Adipose tissue (tissue), 3 donors: ENCODE results near the gene GOLGA8R. TPM values are rescaled to one million over a fixed set of nuclear protein-coding genes. Genes with fewer than 3 reads are reported as not detected.
"Not testable (repeated sequence)": the region's sequence is repeated elsewhere in the genome, so short reads cannot be mapped to it uniquely, and the experiment has no call there.

Experiments
- H3K27ac ChIP-seq: one replicate; pipeline ENCODE4 v1.5.1; 2013; ENCODE audit warnings: low read depth, low read length
- WGBS, 3 donors: extraction: QIAGEN DNeasy Blood & Tissue Kit; methylation state at CpG; one replicate each; pipeline ENCODE4 v1.1.7; 2013; 5-methylcytosine and 5-hydroxymethylcytosine counted together
- polyA plus RNA-seq, 3 donors: library from polyadenylated mRNA; stranded (reverse); fragments of 200-250 nt; gene quantifications; one replicate each; pipeline ENCODE4 v1.2.3, GENCODE V29; 2013
- donor health status: healthy with polysubstance abuse.
- donor health status: Bipolar disorder and iron deficiency.
- donor health status: healthy.

GOLGA8R gene
- polyA plus RNA-seq = 1 to 10 TPM in 2 of 3 donors, under 1 TPM in 1; 0.86 to 4.4 (median 2.9) TPM

DNA sequence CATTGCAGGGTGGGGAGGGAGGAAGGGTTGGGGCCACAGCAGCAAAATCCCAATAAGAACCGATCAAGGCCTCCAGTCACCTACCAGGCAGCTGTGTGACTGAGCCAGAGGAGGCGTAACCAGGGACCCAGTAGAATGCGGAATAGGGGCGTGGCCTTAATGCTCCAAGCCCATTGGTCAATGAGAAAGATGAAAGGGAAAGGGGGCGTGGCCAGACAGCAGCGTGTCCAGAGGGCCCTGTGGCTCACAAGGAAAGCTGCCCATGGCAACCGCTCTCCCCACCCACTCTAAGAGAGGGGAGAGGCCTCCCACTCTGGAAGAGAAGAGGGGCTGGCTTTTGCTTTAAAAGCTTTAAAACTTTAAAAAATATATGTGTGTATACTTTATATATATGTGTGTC lies at the start of gene GOLGA8R:
TSS of gene GOLGA8R (minus strand) at position 101 of the 400 bp plus-strand sequence. CDS start at position 3, 98 bp downstream.
- 92% methylated on average over 3 of the region's 7 CpGs; no CpG with 5 or more reads in 2 of the 3 donors for whole genome bisulfite sequencing, 3 donors
- H3K27ac ChIP-seq = not testable (repeated sequence)

GRCh38 chr15:30463849-30464248 lies 49.8 kb upstream of the GOLGA8R start:
- WGBS, 3 donors = no CpG with 5 or more reads among the region's 1 CpG

GRCh38 chr15:30462176-30462575 lies 48.1 kb upstream of the GOLGA8R start:
- WGBS, 3 donors = no CpG with 5 or more reads among the region's 9 CpGs

More at GRCh38 chr15:30463849-30464248, 49.8 kb upstream of the GOLGA8R start:
- H3K27ac ChIP-seq = not testable (repeated sequence)

DNA sequence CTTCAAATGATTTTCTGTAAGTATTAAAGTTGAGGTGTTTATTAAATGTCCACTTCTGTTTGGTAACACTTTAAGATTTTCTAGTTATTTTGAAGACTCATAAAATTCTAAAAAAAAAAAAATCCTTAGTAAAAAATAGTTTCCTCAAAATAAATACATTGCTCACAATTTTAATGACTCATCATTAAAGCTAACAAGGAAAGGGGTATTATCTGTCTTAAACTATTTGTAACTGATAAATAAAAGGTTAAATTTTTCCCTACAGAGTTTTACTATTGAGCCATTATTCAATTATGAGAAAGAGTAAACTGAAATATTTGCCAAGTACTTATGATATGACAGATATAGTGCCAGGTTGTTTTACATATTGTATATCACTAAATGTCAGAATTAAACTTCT lies 38.6 kb upstream of the GOLGA8R start:
- not testable (repeated sequence) for H3K27ac ChIP-seq

More at GRCh38 chr15:30462176-30462575, 48.1 kb upstream of the GOLGA8R start:
- not testable (repeated sequence) for H3K27ac ChIP-seq

GRCh38 chr15:30438348-30438747 lies 24.3 kb upstream of the GOLGA8R start:
- H3K27ac ChIP-seq = not testable (repeated sequence)
- WGBS, 3 donors = 21 to 29% (median 26%) methylated on average over 1 to 2 of the region's 3 CpGs

GRCh38 chr15:30435878-30436277 lies 21.8 kb upstream of the GOLGA8R start:
- H3K27ac ChIP-seq = not testable (repeated sequence)
- 84 to 96% (median 93%) methylated on average over 3 of the region's 5 CpGs for WGBS, 3 donors

DNA sequence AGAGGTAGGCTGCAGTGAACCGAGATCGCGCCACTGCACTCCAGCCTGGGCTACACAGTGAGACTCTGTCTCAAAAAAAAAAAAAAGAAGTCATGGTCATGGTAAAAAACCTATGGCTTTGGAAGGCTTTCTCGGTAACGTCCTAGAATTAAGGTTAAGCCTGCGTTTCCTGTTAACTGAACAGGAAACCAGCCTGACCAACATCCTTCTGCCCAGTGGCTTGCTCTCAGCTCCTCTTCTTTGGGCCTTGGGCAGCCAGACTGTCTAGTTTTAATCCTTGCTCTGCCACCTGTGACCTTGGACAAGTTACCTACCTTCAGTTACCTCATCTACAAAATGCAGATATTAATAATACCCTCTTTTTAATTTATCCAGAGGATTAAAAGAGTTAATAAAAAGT lies 6.7 kb upstream of the GOLGA8R start:
- H3K27ac ChIP-seq = not testable (repeated sequence)
- WGBS, 3 donors = 48 to 90% (median 53%) methylated on average over 4 to 6 of the region's 6 CpGs

DNA sequence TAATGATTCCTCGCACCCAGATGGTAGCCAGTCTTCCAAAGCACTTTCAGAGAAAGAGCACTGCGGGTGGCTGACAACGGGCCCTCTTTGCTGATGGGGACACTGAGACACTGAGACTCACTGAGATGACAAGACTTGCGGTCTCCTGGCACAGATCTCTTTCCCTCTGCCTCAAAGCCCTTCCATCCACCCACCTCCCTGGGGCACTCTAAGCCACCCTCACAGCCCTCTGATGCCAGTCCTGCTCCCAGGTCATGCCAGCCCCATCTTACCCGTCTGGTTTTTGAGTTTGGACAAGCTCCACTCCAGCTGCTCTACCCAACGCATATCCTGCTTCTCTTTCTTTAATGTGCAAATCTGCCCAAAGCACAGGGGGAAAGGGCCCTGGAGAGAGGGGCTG lies 6.4 kb downstream of the GOLGA8R start:
- 86 to 92% (median 87%) methylated on average over 5 of the region's 6 CpGs for WGBS, 3 donors

DNA sequence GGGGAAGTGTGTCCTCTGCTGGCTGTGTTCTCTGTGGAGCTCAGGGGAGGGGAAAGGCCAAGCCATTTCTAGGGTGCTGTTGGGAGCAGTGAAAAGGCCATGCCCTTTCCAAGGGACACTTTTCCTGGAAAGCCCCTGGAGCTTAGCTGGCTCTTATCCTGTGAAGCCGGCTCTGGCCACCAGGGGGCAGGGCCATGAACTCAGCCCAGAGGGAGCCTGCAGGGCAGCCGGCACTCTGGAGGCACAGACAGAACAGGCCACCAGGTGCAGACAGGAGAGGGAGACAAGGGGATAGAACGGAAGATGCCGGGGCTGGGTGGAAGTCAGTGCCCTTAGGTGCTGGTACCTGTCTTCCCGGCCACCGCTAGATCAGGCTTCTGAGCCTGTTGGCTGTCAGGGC lies 15.1 kb downstream of the GOLGA8R start:
- WGBS, 3 donors = 0% methylated on average over 1 to 2 of the region's 6 CpGs
- H3K27ac ChIP-seq = not testable (repeated sequence)

More for the DNA sequence above, 6.4 kb downstream of the GOLGA8R start:
- not testable (repeated sequence) for H3K27ac ChIP-seq

GRCh38 chr15:30393664-30393991 lies 20.4 kb downstream of the GOLGA8R start:
- 0 to 12% methylated on average over 1 to 3 of the region's 23 CpGs; no CpG with 5 or more reads in 1 of the 3 donors for WGBS, 3 donors

GRCh38 chr15:30392766-30393663 lies 21.0 kb downstream of the GOLGA8R start, which contains the start of gene CHRFAM7A:
Gene CHRFAM7A (minus strand): TSS chr15:30393540. CDS start chr15:30383351, 10,189 bp downstream.
- WGBS, 3 donors = 1% methylated on average over 9 of the region's 74 CpGs; no CpG with 5 or more reads in 2 of the 3 donors
- not testable (repeated sequence) for H3K27ac ChIP-seq

More at GRCh38 chr15:30393664-30393991, 20.4 kb downstream of the GOLGA8R start:
- not testable (repeated sequence) for H3K27ac ChIP-seq

DNA sequence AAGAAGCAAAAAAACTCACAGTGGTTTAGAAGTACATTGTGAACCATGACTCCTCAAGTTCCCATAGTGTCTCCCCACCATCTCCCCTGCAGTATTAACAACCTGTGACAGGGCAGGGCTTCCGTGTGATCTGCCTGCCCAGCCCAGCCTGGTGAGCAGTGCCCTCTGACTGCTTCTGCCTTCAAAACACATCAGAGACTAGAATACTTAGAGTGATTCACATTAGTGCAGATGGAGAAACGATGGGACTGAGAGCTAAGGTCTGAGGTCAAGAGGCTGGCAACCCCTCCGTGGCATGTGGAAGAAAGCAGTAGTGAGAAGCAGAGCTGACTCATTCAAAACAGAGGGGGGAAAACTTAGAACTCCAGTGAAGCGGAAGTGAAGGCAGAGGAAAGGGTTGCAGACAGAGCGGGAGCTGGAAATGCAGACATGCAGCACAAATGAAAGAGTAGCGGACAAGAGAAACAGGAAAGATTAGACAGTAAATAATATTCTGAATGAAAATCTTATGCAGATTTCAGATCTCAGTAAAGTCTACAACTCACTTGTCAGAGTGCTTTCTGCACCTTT lies 27.7 kb downstream of the GOLGA8R start:
- H3K27ac ChIP-seq = not testable (repeated sequence)
- WGBS, 3 donors = no CpG with 5 or more reads among the region's 6 CpGs

GRCh38 chr15:30377082-30377413 lies 37.0 kb downstream of the GOLGA8R start:
- not testable (repeated sequence) for H3K27ac ChIP-seq
- WGBS, 3 donors = 67% methylated on average over 1 of the region's 5 CpGs; no CpG with 5 or more reads in 2 of the 3 donors

- no CpG with 5 or more reads among the region's 17 CpGs for WGBS, 3 donors
- not testable (repeated sequence) for H3K27ac ChIP-seq
Observed at GRCh38 chr15:30376375-30377081, 37.5 kb downstream of the GOLGA8R start.

DNA sequence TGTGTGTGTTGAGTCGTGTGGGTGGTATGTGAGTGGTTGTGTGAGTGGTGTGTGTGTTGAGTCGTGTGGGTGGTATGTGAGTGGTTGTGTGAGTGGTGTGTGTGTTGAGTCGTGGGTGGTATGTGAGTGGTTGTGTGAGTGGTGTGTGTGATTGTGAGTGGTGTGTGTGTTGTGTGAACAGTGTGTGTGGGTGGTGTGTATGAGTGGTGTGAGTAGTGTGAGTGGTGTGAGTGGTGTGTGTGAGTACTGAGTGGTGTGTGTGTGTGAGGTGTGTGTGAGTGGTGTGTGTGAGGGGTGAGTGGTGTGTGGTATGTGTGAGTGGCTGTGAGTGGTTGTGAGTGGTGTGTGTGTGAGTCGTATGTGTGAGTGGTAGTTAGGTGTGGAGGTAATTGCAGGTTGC lies 38.2 kb downstream of the GOLGA8R start:
- 17 to 81% (median 43%) methylated on average over 2 to 4 of the region's 4 CpGs for WGBS, 3 donors
- not testable (repeated sequence) for H3K27ac ChIP-seq

DNA sequence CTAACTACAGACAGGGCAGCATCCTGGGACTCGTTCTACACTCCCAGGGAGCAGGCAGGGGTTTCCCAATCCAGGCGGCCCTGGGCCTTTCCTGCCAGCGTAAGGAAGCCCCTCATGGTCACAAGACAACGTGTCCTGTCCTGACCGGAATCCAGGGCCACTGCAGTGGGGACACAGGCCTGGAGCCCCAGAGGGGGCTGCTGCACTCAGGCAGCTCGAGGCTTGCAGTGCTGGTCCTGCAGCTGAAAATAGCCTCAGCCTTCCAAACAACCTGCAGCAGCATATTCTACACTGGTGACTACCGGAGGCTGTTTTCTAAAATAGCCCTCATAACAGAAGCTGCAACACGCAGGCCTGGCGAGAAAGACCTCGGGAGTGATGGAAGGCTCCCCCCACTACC lies 39.2 kb downstream of the GOLGA8R start:
- H3K27ac ChIP-seq = not testable (repeated sequence)
- WGBS, 3 donors = 49 to 100% (median 64%) methylated on average over 1 to 3 of the region's 10 CpGs

GRCh38 chr15:30368271-30368670 lies 45.8 kb downstream of the GOLGA8R start:
- WGBS, 3 donors = no CpG with 5 or more reads among the region's 3 CpGs

DNA sequence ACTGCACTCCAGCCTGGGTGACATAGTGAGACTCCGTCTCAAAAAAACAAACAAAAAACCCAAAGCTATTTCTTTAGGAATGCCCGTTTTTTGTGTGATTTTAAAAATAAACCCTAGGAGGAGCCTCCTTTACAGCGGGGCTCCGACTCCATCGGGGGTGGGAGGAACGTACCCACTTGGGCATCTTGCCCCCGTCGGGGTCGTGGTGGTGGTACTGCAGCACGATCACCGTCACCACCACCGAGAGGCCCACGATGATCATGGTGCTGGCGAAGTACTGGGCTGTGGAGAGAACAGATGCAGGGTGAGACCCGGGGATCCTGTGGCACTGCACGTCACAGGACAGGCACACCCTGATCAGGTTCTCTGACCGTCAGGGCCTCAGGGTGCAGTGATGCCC lies 46.8 kb downstream of the GOLGA8R start:
- H3K27ac ChIP-seq = not testable (repeated sequence)
- WGBS, 3 donors = 96% methylated on average over 12 to 14 of the region's 17 CpGs

More at GRCh38 chr15:30368271-30368670, 45.8 kb downstream of the GOLGA8R start:
- not testable (repeated sequence) for H3K27ac ChIP-seq

DNA sequence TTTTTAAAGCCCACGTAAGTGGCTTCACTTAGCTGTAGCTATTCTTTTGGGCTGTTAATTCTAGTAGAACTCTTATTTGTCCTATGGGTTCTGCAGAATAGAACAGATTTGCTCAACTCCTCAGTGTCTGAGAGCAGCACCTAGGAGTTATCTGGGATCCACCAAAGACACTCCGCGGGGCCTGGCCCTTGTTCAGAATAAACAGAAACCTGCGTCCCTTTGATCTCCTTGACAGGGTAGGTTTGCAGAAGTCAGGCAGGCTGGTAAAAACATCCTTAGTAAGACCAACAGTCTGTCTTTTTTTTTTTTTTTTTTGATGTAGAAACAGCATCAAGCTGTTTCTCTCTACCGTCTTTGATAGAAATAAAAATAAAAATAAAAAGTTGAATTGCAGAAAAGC lies 52.7 kb downstream of the GOLGA8R start:
- WGBS, 3 donors = 81 to 100% (median 100%) methylated on average over 1 to 2 of the region's 5 CpGs
- not testable (repeated sequence) for H3K27ac ChIP-seq
